Psoas muscle (tissue), 8 donors: ENCODE results near the gene PCDH9. TPM values are rescaled to one million over a fixed set of nuclear protein-coding genes. Genes with fewer than 3 reads are reported as not detected.

Experiments used
- ATAC-seq, 4 donors: fragments of 200-7000 bp; cut with Tn5 transposase; one replicate each; pipeline ENCODE4 v1.9.1; 2020; ENCODE audit warnings: moderate library complexity in 3 of 4, mild to moderate bottlenecking in 2 of 4
- DNase-seq, 2 donors: peaks; one replicate each; pipeline ENCODE4 v3.0.0-alpha.2; 2020
- H3K27ac ChIP-seq: fragments of 200-600 bp; one replicate; pipeline ENCODE4 v1.8.0; 2022
- H3K27me3 ChIP-seq, 3 donors: fragments of 200-600 bp in 1 of 3; one replicate each; pipeline versions ENCODE4 v1.6.1 to v1.8.0; 2013 to 2022; ENCODE audit warnings: low read length in 2 of 3, mild to moderate bottlenecking in 2 of 3, moderate library complexity in 1 of 3; ENCODE audit not compliant: insufficient read depth in 3 of 3
- H3K36me3 ChIP-seq, 2 donors: fragments of 200-600 bp in 1 of 2; one replicate each; pipeline versions ENCODE4 v1.6.1 to v1.8.0; 2013 to 2022; ENCODE audit warnings: low read depth in 1 of 2, mild to moderate bottlenecking in 1 of 2, moderate library complexity in 1 of 2; ENCODE audit not compliant: insufficient read depth in 1 of 2
- H3K4me1 ChIP-seq: fragments of 200-600 bp; one replicate; pipeline ENCODE4 v1.8.0; 2022
- H3K4me3 ChIP-seq: fragments of 200-600 bp; one replicate; pipeline ENCODE4 v1.8.0; 2022; ENCODE audit warnings: mild to moderate bottlenecking
- H3K9me3 ChIP-seq: fragments of 200-600 bp; one replicate; pipeline ENCODE4 v1.8.0; 2022
- WGBS, 3 donors: extraction: QIAGEN DNeasy Blood & Tissue Kit; methylation state at CpG; one replicate each; pipeline versions ENCODE4 v1.1.6 to v1.1.7; 2013; 5-methylcytosine and 5-hydroxymethylcytosine counted together
- intact Hi-C, 2 donors: fragments of 100-400 bp; cut with DNase I; formaldehyde crosslinking; loops; one replicate each; pipeline versions ENCODE4 v1.11.0 to v1.14.2; 2022
- polyA plus RNA-seq, 3 donors: library from polyadenylated mRNA; stranded (reverse); fragments of 200-250 nt; gene quantifications; one replicate each; pipeline ENCODE4 v1.2.3, GENCODE V29; 2013
- total RNA-seq, 4 donors: library from RNA; stranded (reverse); fragmentation: NEBNext Ultra II Directional in 2 of 4; extraction: Animal tissue kit (Norgen Biotek cat#: 25700) in 2 of 4; gene quantifications; one replicate each; pipeline versions ENCODE4 v1.2.1 to v1.2.4, GENCODE V29; 2021 to 2023
- TF ChIP-seq, protein P1 (sequence below): fragments of 200-600 bp; IDR thresholded peaks from one replicate; pipeline ENCODE4 v1.8.0; 2022; ENCODE audit warnings: antibody characterized with exemption
- donor health status: healthy with polysubstance abuse.
- donor health status: DM: no; HTN: no; CAD: no; lungs with moderate emphysema.
- donor health status: Bipolar disorder and iron deficiency.
- donor health status: healthy.
- donor health status: DM: yes; HTN: yes; CAD: no.
- donor health status: DM: no; HTN: no; CAD: no.
- donor health status: DM: no; HTN: no; CAD: no.
- donor health status: DM: yes; HTN: yes; CAD: no.

Gene PCDH9
- total and polyA plus RNA-seq, 7 donors: 0.27 to 4.9 (median 2.1) TPM

DNA sequence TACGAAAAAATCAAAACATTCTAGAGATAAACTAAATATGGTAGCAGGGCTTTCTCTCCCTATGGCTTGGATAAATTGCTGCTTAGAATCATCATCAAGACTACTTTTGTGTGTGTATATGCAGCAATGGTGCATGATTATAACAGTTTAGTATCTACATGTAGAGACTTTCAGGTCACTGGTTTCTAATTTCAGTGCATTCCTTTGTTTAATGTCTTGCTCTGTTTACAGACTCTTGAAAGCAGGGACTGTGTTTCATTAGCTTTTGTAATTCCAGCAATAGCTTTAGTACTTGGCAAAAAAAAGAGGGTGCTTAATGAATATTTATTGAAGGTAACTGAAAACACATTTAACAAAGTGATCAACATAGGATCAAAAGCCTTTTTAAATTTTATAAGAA is 420.7 kb downstream of the PCDH9 start:
- no peak overlapping the region for H3K4me3 ChIP-seq
- H3K27me3 ChIP-seq: no peaks in the 10 kb centered on the region
- H3K36me3 ChIP-seq: no peaks in the 10 kb centered on the region
- WGBS, 3 donors: 97 to 100% (median 100%) methylated on average over 1 of the region's 1 CpG
- DNase-seq: no peak
- TF ChIP-seq, protein P1, sequence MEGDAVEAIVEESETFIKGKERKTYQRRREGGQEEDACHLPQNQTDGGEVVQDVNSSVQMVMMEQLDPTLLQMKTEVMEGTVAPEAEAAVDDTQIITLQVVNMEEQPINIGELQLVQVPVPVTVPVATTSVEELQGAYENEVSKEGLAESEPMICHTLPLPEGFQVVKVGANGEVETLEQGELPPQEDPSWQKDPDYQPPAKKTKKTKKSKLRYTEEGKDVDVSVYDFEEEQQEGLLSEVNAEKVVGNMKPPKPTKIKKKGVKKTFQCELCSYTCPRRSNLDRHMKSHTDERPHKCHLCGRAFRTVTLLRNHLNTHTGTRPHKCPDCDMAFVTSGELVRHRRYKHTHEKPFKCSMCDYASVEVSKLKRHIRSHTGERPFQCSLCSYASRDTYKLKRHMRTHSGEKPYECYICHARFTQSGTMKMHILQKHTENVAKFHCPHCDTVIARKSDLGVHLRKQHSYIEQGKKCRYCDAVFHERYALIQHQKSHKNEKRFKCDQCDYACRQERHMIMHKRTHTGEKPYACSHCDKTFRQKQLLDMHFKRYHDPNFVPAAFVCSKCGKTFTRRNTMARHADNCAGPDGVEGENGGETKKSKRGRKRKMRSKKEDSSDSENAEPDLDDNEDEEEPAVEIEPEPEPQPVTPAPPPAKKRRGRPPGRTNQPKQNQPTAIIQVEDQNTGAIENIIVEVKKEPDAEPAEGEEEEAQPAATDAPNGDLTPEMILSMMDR: no peak
- no peaks in the 10 kb centered on the region for H3K4me1 ChIP-seq
- no peak for ATAC-seq
- intact Hi-C loops: no loop called here
- H3K9me3 ChIP-seq: no peaks in the 10 kb centered on the region
- no peak overlapping the region for H3K27ac ChIP-seq

DNA sequence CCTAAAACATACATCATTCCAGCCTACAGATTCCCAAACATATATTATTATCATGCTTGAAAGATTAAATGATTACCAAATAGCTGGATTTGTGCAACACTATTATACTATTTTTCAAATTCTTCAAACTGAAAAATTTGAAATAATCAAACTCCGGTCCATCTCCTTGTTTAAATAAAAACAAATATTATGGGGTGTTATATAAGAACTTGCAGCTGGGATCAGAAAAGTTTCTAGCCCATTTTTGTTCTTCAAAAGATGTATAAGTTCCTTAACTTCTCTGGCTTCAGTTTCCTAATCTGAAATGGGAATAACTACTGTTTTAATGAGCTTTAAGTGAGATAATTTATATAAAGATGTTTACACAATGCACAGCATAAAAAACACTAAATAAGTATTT is 422.9 kb downstream of the PCDH9 start:
- no peaks in the 10 kb centered on the region for H3K36me3 ChIP-seq

DNA sequence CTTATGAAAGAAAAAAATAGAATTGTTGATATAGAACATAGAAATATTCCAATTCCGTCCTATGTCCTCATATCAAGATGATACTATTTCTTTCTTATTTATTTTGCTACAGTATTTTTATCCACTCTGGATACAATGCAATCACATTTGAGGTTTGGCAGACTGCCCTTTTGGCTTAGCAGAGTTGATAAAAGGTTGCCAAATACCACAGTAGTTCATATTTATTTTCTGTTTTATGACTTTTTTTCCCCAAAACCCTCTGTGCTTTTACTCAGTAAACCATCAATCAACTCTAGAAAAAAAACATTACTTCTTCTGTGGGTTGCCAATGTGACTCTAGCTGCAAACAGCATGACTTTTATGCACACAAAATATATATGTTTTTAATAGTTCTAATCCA is 424.5 kb downstream of the PCDH9 start:
- Histone ChIP-seq H3K27ac (no peak overlapping the region), H3K4me3 (no peak overlapping the region), H3K36me3 (no peaks in the 10 kb centered on the region), H3K27me3 (no peaks in the 10 kb centered on the region), H3K9me3 (no peaks in the 10 kb centered on the region), H3K4me1 (no peaks in the 10 kb centered on the region)
- intact Hi-C loops: no loop called here
- TF ChIP-seq, protein P1: no peak
- DNase-seq (no peak), ATAC-seq (no peak)
- WGBS, 3 donors: 58 to 64% (median 62%) methylated on average over 1 of the region's 1 CpG

More for the DNA sequence above, 422.9 kb downstream of the PCDH9 start:
- Histone ChIP-seq H3K27me3 (no peaks in the 10 kb centered on the region), H3K9me3 (no peaks in the 10 kb centered on the region), H3K4me1 (no peaks in the 10 kb centered on the region), H3K27ac (no peak overlapping the region), H3K4me3 (no peak overlapping the region)
- intact Hi-C loops: no loop called here
- WGBS, 3 donors: 98 to 100% (median 100%) methylated on average over 1 of the region's 1 CpG
- TF ChIP-seq, protein P1: no peak
- ATAC-seq (no peak), DNase-seq (no peak)

DNA sequence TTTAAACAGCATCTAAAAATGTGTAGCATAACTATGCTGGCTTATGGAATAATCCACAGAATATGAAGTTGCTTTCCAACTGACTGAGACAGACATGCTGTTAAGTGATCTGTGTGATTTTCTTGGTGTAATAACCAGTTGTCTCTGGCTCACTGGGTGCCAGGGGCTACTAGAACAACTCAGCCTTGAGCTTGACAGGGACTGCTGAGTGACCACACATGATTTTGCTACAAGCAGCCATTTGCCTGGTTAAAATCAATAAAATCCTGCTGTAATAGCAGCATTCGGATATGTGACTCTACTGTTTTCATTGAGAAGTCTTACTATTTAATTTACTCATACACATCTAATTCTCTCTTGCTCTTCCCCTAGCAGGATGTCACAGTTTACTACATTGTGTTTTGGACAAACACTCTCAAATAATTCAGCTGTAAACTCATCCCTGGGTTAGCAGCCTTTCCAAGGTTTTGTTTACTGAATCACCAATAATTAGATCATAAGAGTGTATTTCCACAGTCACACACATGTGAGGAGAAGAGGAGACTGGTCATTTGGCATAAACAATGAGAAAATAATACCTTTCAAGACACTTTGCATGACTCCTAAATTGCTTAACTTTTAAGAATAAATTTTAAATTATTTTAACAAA is 426.2 kb downstream of the PCDH9 start:
- H3K27me3 ChIP-seq: no peaks in the 10 kb centered on the region
- ATAC-seq (no peak), DNase-seq (no peak)
- intact Hi-C loops: no loop called here
- H3K4me1 ChIP-seq: no peaks in the 10 kb centered on the region
- H3K9me3 ChIP-seq: no peaks in the 10 kb centered on the region
- H3K27ac ChIP-seq: no peak overlapping the region
- TF ChIP-seq, protein P1: no peak
- 23 to 39% (median 35%) methylated on average over 1 of the region's 1 CpG for WGBS, 3 donors
- no peak overlapping the region for H3K4me3 ChIP-seq
- no peaks in the 10 kb centered on the region for H3K36me3 ChIP-seq
